DND-41 (cell line): ENCODE measurements around the gene CSRNP3.

ENCODE experiments used
- ATAC-seq: fragments of 200-7000 bp; cut with Tn5 transposase; 3 replicates; pipeline ENCODE4 v1.9.1; 2021; ENCODE audit warnings: low read depth; ENCODE audit not compliant: insufficient read depth
- DNase-seq: peaks from one replicate; pipeline ENCODE4 v3.0.0-alpha.2; 2020
- H2AFZ ChIP-seq: 2 replicates; pipeline ENCODE4 v1.6.0; 2012; ENCODE audit warnings: low read depth, low read length
- H3K27ac ChIP-seq: 2 replicates; pipeline ENCODE4 v1.5.1; 2012; ENCODE audit warnings: low read length, inconsistent platforms
- H3K27me3 ChIP-seq: fragments of 200-600 bp; sonication (generic); 2 replicates; pipeline ENCODE4 v1.6.0; 2012; ENCODE audit warnings: low read length, mild to moderate bottlenecking, inconsistent platforms; ENCODE audit not compliant: insufficient read depth, poor library complexity
- H3K36me3 ChIP-seq: 2 replicates; pipeline ENCODE4 v1.5.1; 2012; ENCODE audit warnings: low read length, inconsistent platforms; ENCODE audit not compliant: insufficient read depth
- H3K4me1 ChIP-seq: 2 replicates; pipeline ENCODE4 v1.5.1; 2012; ENCODE audit warnings: mild to moderate bottlenecking, low read length; ENCODE audit not compliant: insufficient read depth
- H3K4me2 ChIP-seq: 2 replicates; pipeline ENCODE4 v1.6.0; 2012; ENCODE audit warnings: mild to moderate bottlenecking, moderate library complexity, low read length, inconsistent platforms; ENCODE audit not compliant: insufficient read depth
- H3K4me3 ChIP-seq, 2 experiments: fragments of 200-600 bp in 1 of 2; shearing (Covaris generic) in 1 of 2; 2 replicates each; pipeline ENCODE4 v1.5.1; 2012 to 2016; ENCODE audit warnings: inconsistent platforms in 2 of 2, low read length in 2 of 2, mild to moderate bottlenecking in 2 of 2, low read depth in 1 of 2, moderate library complexity in 1 of 2
- H3K79me2 ChIP-seq: 2 replicates; pipeline ENCODE4 v1.6.0; 2012; ENCODE audit warnings: low read length, inconsistent platforms; ENCODE audit not compliant: insufficient read depth
- H3K9ac ChIP-seq: 2 replicates; pipeline ENCODE4 v1.6.0; 2012; ENCODE audit warnings: low read depth, mild to moderate bottlenecking, inconsistent platforms, low read length, moderate library complexity
- H3K9me3 ChIP-seq: 2 replicates; pipeline ENCODE4 v1.5.1; 2012; ENCODE audit warnings: low read length, moderate library complexity, mild to moderate bottlenecking, inconsistent platforms; ENCODE audit not compliant: insufficient read depth, severe bottlenecking
- H4K20me1 ChIP-seq: 2 replicates; pipeline ENCODE4 v1.6.0; 2012; ENCODE audit warnings: low read length; ENCODE audit not compliant: insufficient read depth
- CTCF ChIP-seq: IDR thresholded peaks from 2 replicates; pipeline ENCODE4 v1.5.1; 2012; ENCODE audit warnings: borderline replicate concordance, low read length, moderate library complexity, mild to moderate bottlenecking; ENCODE audit not compliant: poor library complexity, severe bottlenecking; ENCODE audit errors: extremely low read depth
- EZH2 ChIP-seq: IDR thresholded peaks from 3 replicates; pipeline ENCODE4 v1.6.1; 2012; ENCODE audit warnings: borderline replicate concordance, low read depth, mild to moderate bottlenecking, moderate library complexity, low read length, inconsistent platforms; ENCODE audit not compliant: severe bottlenecking

Gene CSRNP3

GRCh38 chr2:165629776-165630175 lies 160.3 kb downstream of the CSRNP3 start:
- Histone ChIP-seq H3K4me2 (no peak overlapping the region), H3K36me3 (no peaks in the 10 kb centered on the region), H3K9ac (no peak overlapping the region), H3K79me2 (no peaks in the 10 kb centered on the region), H3K27me3 (no peaks in the 10 kb centered on the region), H4K20me1 (no peaks in the 10 kb centered on the region), H2AFZ (no peak overlapping the region), H3K9me3 (no peaks in the 10 kb centered on the region), H3K4me3 (no peak overlapping the region), H3K27ac (no peak overlapping the region), H3K4me1 (no peaks in the 10 kb centered on the region)
- ATAC-seq: peak; percentile 82
- no peak for DNase-seq
- TF ChIP-seq EZH2 (no peak), CTCF (no peak)

GRCh38 chr2:165630236-165630635 lies 160.7 kb downstream of the CSRNP3 start:
- Histone ChIP-seq H3K36me3 (no peaks in the 10 kb centered on the region), H3K27ac (no peak overlapping the region), H3K9me3 (no peaks in the 10 kb centered on the region), H3K4me2 (no peak overlapping the region), H4K20me1 (no peaks in the 10 kb centered on the region), H3K4me1 (no peaks in the 10 kb centered on the region), H3K4me3 (no peak overlapping the region), H2AFZ (no peak overlapping the region), H3K9ac (no peak overlapping the region), H3K27me3 (no peaks in the 10 kb centered on the region), H3K79me2 (no peaks in the 10 kb centered on the region)
- TF ChIP-seq EZH2 (no peak), CTCF (no peak)
- ATAC-seq (no peak), DNase-seq (no peak)

GRCh38 chr2:165631089-165631488 lies 161.6 kb downstream of the CSRNP3 start:
- Histone ChIP-seq H3K4me1 (no peaks in the 10 kb centered on the region), H3K79me2 (no peaks in the 10 kb centered on the region), H3K9me3 (no peaks in the 10 kb centered on the region), H3K36me3 (no peaks in the 10 kb centered on the region), H4K20me1 (no peaks in the 10 kb centered on the region), H3K27me3 (no peaks in the 10 kb centered on the region), H3K4me2 (no peak overlapping the region), H2AFZ (no peak overlapping the region), H3K27ac (no peak overlapping the region), H3K4me3 (no peak overlapping the region), H3K9ac (no peak overlapping the region)
- no peak for TF ChIP-seq EZH2
- no peak for TF ChIP-seq CTCF
- DNase-seq: no peak
- no peak for ATAC-seq

GRCh38 chr2:165632594-165632993 lies 163.1 kb downstream of the CSRNP3 start:
- ATAC-seq (no peak), DNase-seq (no peak)
- H2AFZ ChIP-seq: no peak overlapping the region
- no peak overlapping the region for H3K27ac ChIP-seq
- TF ChIP-seq CTCF: no peak
- TF ChIP-seq EZH2: no peak
- no peak overlapping the region for H3K4me3 ChIP-seq
- H3K9me3 ChIP-seq: no peaks in the 10 kb centered on the region
- H4K20me1 ChIP-seq: no peaks in the 10 kb centered on the region
- H3K4me1 ChIP-seq: no peaks in the 10 kb centered on the region
- H3K27me3 ChIP-seq: no peaks in the 10 kb centered on the region
- no peaks in the 10 kb centered on the region for H3K79me2 ChIP-seq
- no peaks in the 10 kb centered on the region for H3K36me3 ChIP-seq
- H3K4me2 ChIP-seq: no peak overlapping the region
- no peak overlapping the region for H3K9ac ChIP-seq
